Measurements from ENCODE around the gene CDC42BPB.

The CDC42BPB gene

DNA sequence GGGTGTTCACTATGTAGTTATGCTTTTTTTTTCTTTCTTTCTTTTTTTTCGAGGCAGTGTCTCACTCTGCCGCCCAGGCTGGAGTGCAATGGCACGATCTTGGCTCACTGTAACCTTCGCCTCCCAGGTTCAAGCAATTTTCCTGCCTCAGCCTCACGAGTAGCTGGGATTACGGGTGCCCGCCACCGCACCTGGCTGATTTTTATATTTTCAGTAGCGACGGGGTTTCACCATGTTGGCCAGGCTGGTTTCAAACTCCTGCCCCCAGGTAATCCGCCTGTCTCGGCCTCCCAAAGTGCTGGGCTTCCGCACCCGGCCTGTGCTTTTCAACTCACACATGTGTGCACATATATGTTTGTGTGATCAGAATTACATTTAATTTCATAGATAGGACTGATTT, 173.8 kb downstream of the CDC42BPB start:
- Histone ChIP-seq H3K4me1 (ENCODE audit: insufficient read depth, low read length) (no peaks in the 10 kb centered on the region), H3K4me2 (ENCODE audit: insufficient read depth, low read length) (no peak overlapping the region), H3K4me3 (ENCODE audit: low read depth in 1 of 2, low read length in 2 of 2) (no peak overlapping the region), H3K79me2 (ENCODE audit: insufficient read depth, low read length) (no peaks in the 10 kb centered on the region), H3K36me3 (ENCODE audit: insufficient read depth, low read length) (peaks cover 64% of the 10 kb centered on the region), H3K27me3 (ENCODE audit: insufficient read depth, low read length, poor library complexity) (no peaks in the 10 kb centered on the region), H3K9me3 (ENCODE audit: insufficient read depth, low read length, severe bottlenecking) (no peaks in the 10 kb centered on the region), H2AFZ (ENCODE audit: low read depth, low read length) (no peak overlapping the region), H3K9ac (ENCODE audit: low read depth, low read length) (no peak overlapping the region), H3K27ac (ENCODE audit: low read length) (no peak overlapping the region), H4K20me1 (ENCODE audit: insufficient read depth, low read length) (no peaks in the 10 kb centered on the region)
- ATAC-seq (ENCODE audit: insufficient read depth, low read depth) (no peak), DNase-seq (no peak)
- TF ChIP-seq EZH2 (IDR thresholded peaks at IDR 0.05; ENCODE audit: borderline replicate concordance, low read depth, low read length, severe bottlenecking), result no peak
- TF ChIP-seq, protein P1, sequence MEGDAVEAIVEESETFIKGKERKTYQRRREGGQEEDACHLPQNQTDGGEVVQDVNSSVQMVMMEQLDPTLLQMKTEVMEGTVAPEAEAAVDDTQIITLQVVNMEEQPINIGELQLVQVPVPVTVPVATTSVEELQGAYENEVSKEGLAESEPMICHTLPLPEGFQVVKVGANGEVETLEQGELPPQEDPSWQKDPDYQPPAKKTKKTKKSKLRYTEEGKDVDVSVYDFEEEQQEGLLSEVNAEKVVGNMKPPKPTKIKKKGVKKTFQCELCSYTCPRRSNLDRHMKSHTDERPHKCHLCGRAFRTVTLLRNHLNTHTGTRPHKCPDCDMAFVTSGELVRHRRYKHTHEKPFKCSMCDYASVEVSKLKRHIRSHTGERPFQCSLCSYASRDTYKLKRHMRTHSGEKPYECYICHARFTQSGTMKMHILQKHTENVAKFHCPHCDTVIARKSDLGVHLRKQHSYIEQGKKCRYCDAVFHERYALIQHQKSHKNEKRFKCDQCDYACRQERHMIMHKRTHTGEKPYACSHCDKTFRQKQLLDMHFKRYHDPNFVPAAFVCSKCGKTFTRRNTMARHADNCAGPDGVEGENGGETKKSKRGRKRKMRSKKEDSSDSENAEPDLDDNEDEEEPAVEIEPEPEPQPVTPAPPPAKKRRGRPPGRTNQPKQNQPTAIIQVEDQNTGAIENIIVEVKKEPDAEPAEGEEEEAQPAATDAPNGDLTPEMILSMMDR (IDR thresholded peaks at IDR 0.05; ENCODE audit: borderline replicate concordance, extremely low read depth, low read length, poor library complexity, severe bottlenecking), result no peak

DNA sequence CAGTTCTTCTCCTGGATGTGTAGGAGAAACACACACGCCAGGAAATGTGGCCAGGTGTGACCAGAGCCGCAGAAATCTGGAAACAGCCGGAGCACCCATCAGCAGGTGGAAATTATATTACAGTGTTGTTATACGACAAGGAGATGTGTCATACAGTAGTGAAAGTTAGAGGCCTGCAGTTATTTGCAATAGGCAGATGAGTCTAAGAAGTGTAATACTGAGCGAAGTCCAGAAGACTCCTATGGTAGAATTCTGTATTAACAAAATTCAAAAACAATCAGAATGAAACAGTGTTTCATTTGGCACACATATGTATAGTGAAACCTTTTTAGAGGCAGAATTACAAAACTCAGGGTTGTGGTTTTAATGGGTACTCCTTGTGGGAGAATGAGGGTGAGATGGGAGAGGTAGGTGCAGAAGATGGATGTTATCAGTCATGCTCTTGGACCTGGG, 174.2 kb downstream of the CDC42BPB start:
- H3K27me3 ChIP-seq (ENCODE audit: insufficient read depth, low read length, poor library complexity), result no peaks in the 10 kb centered on the region
- H3K27ac ChIP-seq (ENCODE audit: low read length), result no peak overlapping the region
- H2AFZ ChIP-seq (ENCODE audit: low read depth, low read length), result no peak overlapping the region
- DNase-seq, result no peak
- no peak for TF ChIP-seq EZH2 (IDR thresholded peaks at IDR 0.05; ENCODE audit: borderline replicate concordance, low read depth, low read length, severe bottlenecking)
- TF ChIP-seq, protein P1 (IDR thresholded peaks at IDR 0.05; ENCODE audit: borderline replicate concordance, extremely low read depth, low read length, poor library complexity, severe bottlenecking), result no peak
- no peak overlapping the region for H3K9ac ChIP-seq (ENCODE audit: low read depth, low read length)
- H4K20me1 ChIP-seq (ENCODE audit: insufficient read depth, low read length), result no peaks in the 10 kb centered on the region
- H3K4me2 ChIP-seq (ENCODE audit: insufficient read depth, low read length), result no peak overlapping the region
- H3K9me3 ChIP-seq (ENCODE audit: insufficient read depth, low read length, severe bottlenecking), result no peaks in the 10 kb centered on the region
- H3K4me1 ChIP-seq (ENCODE audit: insufficient read depth, low read length), result no peaks in the 10 kb centered on the region
- no peak overlapping the region for H3K4me3 ChIP-seq (ENCODE audit: low read depth in 1 of 2, low read length in 2 of 2)
- no peaks in the 10 kb centered on the region for H3K79me2 ChIP-seq (ENCODE audit: insufficient read depth, low read length)
- peaks cover 64% of the 10 kb centered on the region for H3K36me3 ChIP-seq (ENCODE audit: insufficient read depth, low read length)
- no peak for ATAC-seq (ENCODE audit: insufficient read depth, low read depth)

All from DND-41 (cell line).